Measurements from ENCODE around the gene C4orf33.
"Not testable (repeated sequence)": the region's sequence is repeated elsewhere in the genome, so short reads cannot be mapped to it uniquely, and the experiment has no call there.

The C4orf33 gene

GRCh38 chr4:129111919-129112318, 16.0 kb downstream of the C4orf33 start:
- Mint-ChIP-seq H3K27ac (no peak overlapping the region), H3K27me3 (ENCODE audit: low read depth) (no peaks in the 10 kb centered on the region), H3K4me1 (no peaks in the 10 kb centered on the region), H3K36me3 (ENCODE audit: low read depth) (no peaks in the 10 kb centered on the region), H3K4me3 (no peak overlapping the region), H3K9me3 (no peaks in the 10 kb centered on the region)
- no peak for TF ChIP-seq CTCF (IDR thresholded peaks at IDR 0.05; ENCODE audit: unreplicated experiment in 3 of 3)

GRCh38 chr4:129113434-129113833, 17.5 kb downstream of the C4orf33 start:
- Mint-ChIP-seq H3K4me3 (no peak overlapping the region), H3K27ac (no peak overlapping the region), H3K27me3 (ENCODE audit: low read depth) (no peaks in the 10 kb centered on the region), H3K4me1 (no peaks in the 10 kb centered on the region), H3K9me3 (no peaks in the 10 kb centered on the region), H3K36me3 (ENCODE audit: low read depth) (no peaks in the 10 kb centered on the region)
- TF ChIP-seq CTCF (IDR thresholded peaks at IDR 0.05; ENCODE audit: unreplicated experiment in 3 of 3), result no peak

GRCh38 chr4:129113919-129114318, 18.0 kb downstream of the C4orf33 start:
- Mint-ChIP-seq H3K27me3 (ENCODE audit: low read depth) (no peaks in the 10 kb centered on the region), H3K4me1 (no peaks in the 10 kb centered on the region), H3K4me3 (no peak overlapping the region), H3K27ac (no peak overlapping the region), H3K9me3 (no peaks in the 10 kb centered on the region), H3K36me3 (ENCODE audit: low read depth) (no peaks in the 10 kb centered on the region)
- no peak for TF ChIP-seq CTCF (IDR thresholded peaks at IDR 0.05; ENCODE audit: unreplicated experiment in 3 of 3)

GRCh38 chr4:129117705-129118104, 21.8 kb downstream of the C4orf33 start:
- Mint-ChIP-seq H3K9me3 (no peaks in the 10 kb centered on the region), H3K27me3 (ENCODE audit: low read depth) (no peaks in the 10 kb centered on the region), H3K4me1 (no peaks in the 10 kb centered on the region), H3K36me3 (ENCODE audit: low read depth) (no peaks in the 10 kb centered on the region), H3K4me3 (no peak overlapping the region), H3K27ac (no peak overlapping the region)
- no peak for TF ChIP-seq CTCF (IDR thresholded peaks at IDR 0.05; ENCODE audit: unreplicated experiment in 3 of 3)

GRCh38 chr4:129126614-129127013, 30.7 kb downstream of the C4orf33 start:
- not testable (repeated sequence) for H3K4me1 Mint-ChIP-seq; H3K27ac Mint-ChIP-seq; H3K36me3 Mint-ChIP-seq (ENCODE audit: low read depth); H3K9me3 Mint-ChIP-seq; H3K27me3 Mint-ChIP-seq (ENCODE audit: low read depth); H3K4me3 Mint-ChIP-seq

- Mint-ChIP-seq H3K36me3 (ENCODE audit: low read depth) (no peaks in the 10 kb centered on the region), H3K4me1 (no peaks in the 10 kb centered on the region), H3K4me3 (no peak overlapping the region), H3K27ac (no peak overlapping the region), H3K9me3 (peaks cover 8% of the 10 kb centered on the region), H3K27me3 (ENCODE audit: low read depth) (no peaks in the 10 kb centered on the region)
- no peak for TF ChIP-seq CTCF (IDR thresholded peaks at IDR 0.05; ENCODE audit: unreplicated experiment in 3 of 3)
These were observed 33.2 kb downstream of the C4orf33 start for GRCh38 chr4:129129143-129129542.
